ENCODE data around the gene MYO18A.
"Not testable (repeated sequence)": the region's sequence is repeated elsewhere in the genome, so short reads cannot be mapped to it uniquely, and the experiment has no call there.

DNA sequence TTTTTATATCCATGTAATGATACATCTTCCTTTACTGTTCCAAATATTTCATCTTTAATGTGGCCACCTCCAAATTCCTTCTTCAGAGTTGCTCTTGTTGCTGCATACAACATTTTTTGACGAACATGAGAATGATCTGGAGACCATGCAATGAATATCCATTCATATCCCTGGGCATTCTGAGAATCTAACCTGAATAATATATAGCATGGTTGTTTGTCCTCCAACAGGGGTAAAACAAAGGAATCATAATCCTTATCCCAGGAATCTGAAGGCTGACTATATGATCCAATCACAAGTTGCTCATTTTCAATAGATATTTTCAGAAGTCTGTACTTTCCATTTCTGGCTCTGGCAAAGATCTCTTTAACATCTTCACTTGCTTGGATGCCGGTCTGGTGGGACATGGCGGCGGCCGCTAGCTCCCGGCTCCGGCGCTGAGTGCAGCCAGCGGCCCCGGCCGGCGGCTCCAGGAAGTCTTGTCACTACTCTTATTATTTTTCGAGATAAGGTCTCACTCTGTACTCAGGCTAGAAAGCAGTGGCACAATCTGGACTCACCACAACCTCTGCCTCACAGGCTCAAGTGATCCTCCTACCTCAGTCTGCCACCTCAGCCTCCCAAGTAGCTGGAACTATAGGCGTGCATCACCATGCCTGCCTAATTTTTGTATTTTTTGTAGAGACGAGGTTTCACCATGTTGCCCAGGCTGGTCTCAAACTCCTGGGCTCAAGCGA, 24.0 kb upstream of the MYO18A start:
- not testable (repeated sequence) for TF ChIP-seq YY1 (IDR thresholded peaks at IDR 0.05; ENCODE audit: insufficient read depth, insufficient read length); ZNF274 (IDR thresholded peaks at IDR 0.05; ENCODE audit: low read depth, low read length)
